ENCODE data around the gene BACH2.
A peak's percentile ranks its signal among the peaks of the same experiment; 100 is the strongest.

BACH2 gene

DNA sequence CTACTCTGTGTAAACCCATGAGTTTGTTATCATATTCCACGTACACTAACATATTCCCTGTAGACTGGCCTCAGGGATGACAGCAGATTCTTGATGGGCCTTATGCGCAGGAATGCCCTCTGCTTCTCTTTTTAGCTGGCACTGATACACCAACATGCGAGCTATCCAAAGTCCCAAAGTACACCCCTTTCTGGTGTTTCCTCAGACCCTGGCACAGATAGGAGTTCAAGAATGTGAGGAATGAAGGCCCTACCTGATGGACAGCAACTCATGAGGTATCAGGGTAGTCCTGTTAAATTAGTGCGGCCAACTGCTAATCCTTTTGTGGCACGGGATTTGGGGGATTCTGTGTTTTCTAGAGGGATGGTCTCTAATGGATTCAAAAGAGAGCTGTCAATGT lies 93.0 kb downstream of the BACH2 start:
- H3K4me3 ChIP-seq (ENCODE audit: control insufficient read depth, low read depth, low read length): no peak overlapping the region
- DNase-seq (ENCODE audit: low read depth): no peak
- TF ChIP-seq, protein P1, sequence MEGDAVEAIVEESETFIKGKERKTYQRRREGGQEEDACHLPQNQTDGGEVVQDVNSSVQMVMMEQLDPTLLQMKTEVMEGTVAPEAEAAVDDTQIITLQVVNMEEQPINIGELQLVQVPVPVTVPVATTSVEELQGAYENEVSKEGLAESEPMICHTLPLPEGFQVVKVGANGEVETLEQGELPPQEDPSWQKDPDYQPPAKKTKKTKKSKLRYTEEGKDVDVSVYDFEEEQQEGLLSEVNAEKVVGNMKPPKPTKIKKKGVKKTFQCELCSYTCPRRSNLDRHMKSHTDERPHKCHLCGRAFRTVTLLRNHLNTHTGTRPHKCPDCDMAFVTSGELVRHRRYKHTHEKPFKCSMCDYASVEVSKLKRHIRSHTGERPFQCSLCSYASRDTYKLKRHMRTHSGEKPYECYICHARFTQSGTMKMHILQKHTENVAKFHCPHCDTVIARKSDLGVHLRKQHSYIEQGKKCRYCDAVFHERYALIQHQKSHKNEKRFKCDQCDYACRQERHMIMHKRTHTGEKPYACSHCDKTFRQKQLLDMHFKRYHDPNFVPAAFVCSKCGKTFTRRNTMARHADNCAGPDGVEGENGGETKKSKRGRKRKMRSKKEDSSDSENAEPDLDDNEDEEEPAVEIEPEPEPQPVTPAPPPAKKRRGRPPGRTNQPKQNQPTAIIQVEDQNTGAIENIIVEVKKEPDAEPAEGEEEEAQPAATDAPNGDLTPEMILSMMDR (IDR thresholded peaks at IDR 0.05; ENCODE audit: control insufficient read depth, insufficient read depth, low read depth, low read length, missing control alignments): no peak

DNA sequence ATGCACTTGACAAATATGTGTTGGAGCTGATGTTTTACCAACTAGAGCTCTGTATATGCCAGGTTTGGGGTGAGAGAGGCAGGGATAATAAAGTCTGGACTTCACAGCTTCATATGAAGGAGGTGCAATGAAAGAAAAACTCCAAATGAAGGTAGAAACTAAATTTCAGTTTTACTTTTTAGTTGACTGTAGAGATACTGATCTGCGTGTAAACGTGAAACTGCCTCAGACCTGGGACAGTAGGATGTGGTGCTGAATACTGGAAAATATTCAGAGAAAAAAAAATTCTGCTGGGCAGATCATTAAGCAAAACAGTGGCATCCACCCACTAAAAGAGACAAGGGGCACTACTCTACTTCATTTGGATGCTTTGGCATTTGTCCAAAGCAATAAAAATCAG lies 94.5 kb downstream of the BACH2 start:
- no peak overlapping the region for H3K4me3 ChIP-seq (ENCODE audit: control insufficient read depth, low read depth, low read length)
- TF ChIP-seq, protein P1 (IDR thresholded peaks at IDR 0.05; ENCODE audit: control insufficient read depth, insufficient read depth, low read depth, low read length, missing control alignments): no peak
- no peak for DNase-seq (ENCODE audit: low read depth)

DNA sequence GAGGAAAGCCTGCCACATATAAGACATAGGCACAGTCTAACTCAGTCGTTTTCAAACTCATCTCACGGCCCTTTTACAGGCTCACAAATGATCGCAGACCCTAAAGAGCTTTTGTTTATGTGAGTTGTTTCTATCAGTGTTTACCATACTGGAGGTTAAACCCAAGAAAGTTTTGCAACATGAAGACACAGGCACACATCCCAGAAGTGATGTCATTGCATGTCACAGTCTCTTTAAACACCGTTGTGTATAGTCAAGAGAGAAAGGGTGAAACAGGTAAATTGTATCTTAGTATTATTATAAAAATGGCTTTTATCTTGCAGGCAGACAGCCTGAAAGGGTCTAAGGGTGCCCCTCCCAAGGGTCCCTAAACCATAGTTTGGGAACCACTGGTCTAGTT lies 96.7 kb downstream of the BACH2 start:
- DNase-seq (ENCODE audit: low read depth): no peak
- no peak overlapping the region for H3K4me3 ChIP-seq (ENCODE audit: control insufficient read depth, low read depth, low read length)
- TF ChIP-seq, protein P1 (IDR thresholded peaks at IDR 0.05; ENCODE audit: control insufficient read depth, insufficient read depth, low read depth, low read length, missing control alignments): no peak

- H3K4me3 ChIP-seq (ENCODE audit: control insufficient read depth, low read depth, low read length): no peak overlapping the region
- DNase-seq (ENCODE audit: low read depth): no peak
- TF ChIP-seq, protein P1 (IDR thresholded peaks at IDR 0.05; ENCODE audit: control insufficient read depth, insufficient read depth, low read depth, low read length, missing control alignments): no peak
Observed at GRCh38 chr6:90198758-90199425, 97.8 kb downstream of the BACH2 start.

GRCh38 chr6:90197854-90198496 lies 98.7 kb downstream of the BACH2 start:
- peak; percentile 58 for DNase-seq (ENCODE audit: low read depth)
- TF ChIP-seq, protein P1 (IDR thresholded peaks at IDR 0.05; ENCODE audit: control insufficient read depth, insufficient read depth, low read depth, low read length, missing control alignments): no peak

GRCh38 chr6:90195094-90195829 lies 101.4 kb downstream of the BACH2 start:
- no peak for DNase-seq (ENCODE audit: low read depth)
- no peak overlapping the region for H3K4me3 ChIP-seq (ENCODE audit: control insufficient read depth, low read depth, low read length)
- TF ChIP-seq, protein P1 (IDR thresholded peaks at IDR 0.05; ENCODE audit: control insufficient read depth, insufficient read depth, low read depth, low read length, missing control alignments): no peak

More at GRCh38 chr6:90197854-90198496, 98.7 kb downstream of the BACH2 start:
- H3K4me3 ChIP-seq (ENCODE audit: control insufficient read depth, low read depth, low read length): no peak overlapping the region

All from AG09309 (cell line).